ENCODE data around the gene C1QTNF12.

GRCh38 chr1:1215881-1216605 lies 30.5 kb downstream of the C1QTNF12 start:
- no peak for TF ChIP-seq CTCF (conservative IDR thresholded peaks at IDR 0.05; ENCODE audit: low read length)
- TF ChIP-seq EZH2phosphoT487 (IDR thresholded peaks at IDR 0.05; ENCODE audit: borderline replicate concordance, low read depth, low read length) = no peak

Data from OCI-LY7 (cell line).